ENCODE results near the gene TEX47. TPM values are rescaled to one million over a fixed set of nuclear protein-coding genes. Genes with fewer than 3 reads are reported as not detected.

TEX47 gene
- total and polyA plus RNA-seq, 2 experiments from 2014 or later = not detected

DNA sequence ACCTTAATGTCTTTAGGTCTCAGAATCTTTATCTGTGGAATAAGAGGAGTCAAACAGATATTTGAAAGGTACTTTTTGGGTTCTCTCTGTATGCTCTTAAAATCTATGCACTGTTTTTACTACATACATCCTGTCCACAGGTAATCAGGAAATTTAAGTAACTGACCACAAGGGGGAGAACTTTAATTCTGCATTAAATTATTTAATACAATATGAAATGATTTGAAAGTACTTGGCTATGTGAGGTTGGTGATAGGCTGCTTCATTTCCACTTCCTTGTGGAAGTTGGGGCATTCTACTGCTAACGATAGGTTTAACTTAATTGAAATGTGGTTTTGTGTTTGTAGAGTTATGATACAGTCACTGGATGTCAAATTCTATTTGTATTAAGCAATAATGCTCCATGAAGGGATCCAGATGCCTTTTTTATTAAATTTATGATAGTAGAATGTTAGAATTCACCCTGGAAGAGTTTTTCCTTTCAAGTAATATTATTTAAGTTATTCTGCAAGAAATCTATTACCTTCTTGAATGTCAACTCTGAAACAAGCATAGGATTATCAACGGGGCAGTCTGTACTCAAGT lies 6.0 kb downstream of the TEX47 start:
- Mint-ChIP-seq H3K27me3 (ENCODE audit: insufficient read depth, low read depth, poor library complexity) (no peaks in the 10 kb centered on the region), H3K9me3 (no peaks in the 10 kb centered on the region), H3K4me3 (no peak overlapping the region), H3K4me1 (no peaks in the 10 kb centered on the region), H3K27ac (no peak overlapping the region), H3K36me3 (ENCODE audit: low read depth) (no peaks in the 10 kb centered on the region)
- H3K9me2 ChIP-seq (ENCODE audit: insufficient read depth) = no peaks in the 10 kb centered on the region
- no peaks in the 10 kb centered on the region for H3K36me3 ChIP-seq (ENCODE audit: insufficient read depth)
- no peaks in the 10 kb centered on the region for H4K20me1 ChIP-seq (replicated peaks; ENCODE audit: insufficient read depth)
- no peak overlapping the region for H3K27ac ChIP-seq (ENCODE audit: low read depth)
- no peak overlapping the region for H3K4me2 ChIP-seq
- no peaks in the 10 kb centered on the region for H3K4me1 ChIP-seq (ENCODE audit: insufficient read depth)
- H3K4me3 ChIP-seq = no peak overlapping the region
- TF ChIP-seq EZH2 (IDR thresholded peaks at IDR 0.05; ENCODE audit: low read depth, unreplicated experiment) = no peak
- TF ChIP-seq, protein P1, sequence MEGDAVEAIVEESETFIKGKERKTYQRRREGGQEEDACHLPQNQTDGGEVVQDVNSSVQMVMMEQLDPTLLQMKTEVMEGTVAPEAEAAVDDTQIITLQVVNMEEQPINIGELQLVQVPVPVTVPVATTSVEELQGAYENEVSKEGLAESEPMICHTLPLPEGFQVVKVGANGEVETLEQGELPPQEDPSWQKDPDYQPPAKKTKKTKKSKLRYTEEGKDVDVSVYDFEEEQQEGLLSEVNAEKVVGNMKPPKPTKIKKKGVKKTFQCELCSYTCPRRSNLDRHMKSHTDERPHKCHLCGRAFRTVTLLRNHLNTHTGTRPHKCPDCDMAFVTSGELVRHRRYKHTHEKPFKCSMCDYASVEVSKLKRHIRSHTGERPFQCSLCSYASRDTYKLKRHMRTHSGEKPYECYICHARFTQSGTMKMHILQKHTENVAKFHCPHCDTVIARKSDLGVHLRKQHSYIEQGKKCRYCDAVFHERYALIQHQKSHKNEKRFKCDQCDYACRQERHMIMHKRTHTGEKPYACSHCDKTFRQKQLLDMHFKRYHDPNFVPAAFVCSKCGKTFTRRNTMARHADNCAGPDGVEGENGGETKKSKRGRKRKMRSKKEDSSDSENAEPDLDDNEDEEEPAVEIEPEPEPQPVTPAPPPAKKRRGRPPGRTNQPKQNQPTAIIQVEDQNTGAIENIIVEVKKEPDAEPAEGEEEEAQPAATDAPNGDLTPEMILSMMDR (conservative IDR thresholded peaks at IDR 0.05; ENCODE audit: low read depth in 2 of 2) = peak in 1 of 2 experiments; percentile 78; a peak in 3 of 4 replicates
- no peak overlapping the region for H2AFZ ChIP-seq
- no peaks in the 10 kb centered on the region for H3K27me3 ChIP-seq (ENCODE audit: insufficient read depth)
- no peaks in the 10 kb centered on the region for H3K79me2 ChIP-seq (replicated peaks; ENCODE audit: insufficient read depth)
- ATAC-seq (no peak), DNase-seq (ENCODE audit: low spot score) (peak; percentile 61)
- H3F3A ChIP-seq (replicated peaks; ENCODE audit: low read depth) = no peaks in the 10 kb centered on the region

DNA sequence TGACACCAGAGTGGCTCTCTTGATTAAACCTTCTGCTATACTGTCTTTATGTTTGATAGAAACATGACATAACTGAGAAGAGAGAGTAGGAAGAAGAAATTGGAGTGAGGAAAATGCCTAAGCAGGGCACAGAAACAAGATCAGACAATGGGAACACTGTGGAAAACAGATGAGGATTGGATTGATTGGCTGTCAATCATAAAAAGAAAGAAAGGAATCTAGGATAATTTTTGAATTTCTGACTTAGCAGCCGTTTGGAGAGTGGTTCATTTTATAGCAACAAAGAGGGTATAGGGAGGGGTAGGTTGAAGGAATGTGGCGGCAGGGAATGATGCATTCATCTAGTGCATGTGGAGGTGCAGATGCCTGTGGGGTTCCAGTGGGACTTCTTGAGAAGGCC lies 7.8 kb downstream of the TEX47 start:
- Mint-ChIP-seq H3K4me1 (no peaks in the 10 kb centered on the region), H3K4me3 (no peak overlapping the region), H3K27me3 (ENCODE audit: insufficient read depth, low read depth, poor library complexity) (no peaks in the 10 kb centered on the region), H3K36me3 (ENCODE audit: low read depth) (no peaks in the 10 kb centered on the region), H3K27ac (no peak overlapping the region), H3K9me3 (no peaks in the 10 kb centered on the region)
- Histone ChIP-seq H3K36me3 (ENCODE audit: insufficient read depth) (no peaks in the 10 kb centered on the region), H3K9me2 (ENCODE audit: insufficient read depth) (no peaks in the 10 kb centered on the region), H2AFZ (no peak overlapping the region), H3K27ac (ENCODE audit: low read depth) (no peak overlapping the region), H3K4me2 (no peak overlapping the region), H3K79me2 (replicated peaks; ENCODE audit: insufficient read depth) (no peaks in the 10 kb centered on the region), H3K27me3 (ENCODE audit: insufficient read depth) (no peaks in the 10 kb centered on the region), H3F3A (replicated peaks; ENCODE audit: low read depth) (no peaks in the 10 kb centered on the region), H4K20me1 (replicated peaks; ENCODE audit: insufficient read depth) (no peaks in the 10 kb centered on the region), H3K4me3 (no peak overlapping the region), H3K4me1 (ENCODE audit: insufficient read depth) (no peaks in the 10 kb centered on the region)
- DNase-seq (ENCODE audit: low spot score) (no peak), ATAC-seq (no peak)
- TF ChIP-seq NANOG (IDR thresholded peaks at IDR 0.05; ENCODE audit: borderline replicate concordance) (no peak), POLR2AphosphoS5 (IDR thresholded peaks at IDR 0.05; ENCODE audit: low read depth) (no peak), EZH2 (IDR thresholded peaks at IDR 0.05; ENCODE audit: low read depth, unreplicated experiment) (no peak), ZNF331 (CRISPR knock-in tag; IDR thresholded peaks at IDR 0.05; ENCODE audit: low read depth) (no peak), JUNB (IDR thresholded peaks at IDR 0.05; ENCODE audit: unreplicated experiment) (no peak)
- TF ChIP-seq, protein P2, sequence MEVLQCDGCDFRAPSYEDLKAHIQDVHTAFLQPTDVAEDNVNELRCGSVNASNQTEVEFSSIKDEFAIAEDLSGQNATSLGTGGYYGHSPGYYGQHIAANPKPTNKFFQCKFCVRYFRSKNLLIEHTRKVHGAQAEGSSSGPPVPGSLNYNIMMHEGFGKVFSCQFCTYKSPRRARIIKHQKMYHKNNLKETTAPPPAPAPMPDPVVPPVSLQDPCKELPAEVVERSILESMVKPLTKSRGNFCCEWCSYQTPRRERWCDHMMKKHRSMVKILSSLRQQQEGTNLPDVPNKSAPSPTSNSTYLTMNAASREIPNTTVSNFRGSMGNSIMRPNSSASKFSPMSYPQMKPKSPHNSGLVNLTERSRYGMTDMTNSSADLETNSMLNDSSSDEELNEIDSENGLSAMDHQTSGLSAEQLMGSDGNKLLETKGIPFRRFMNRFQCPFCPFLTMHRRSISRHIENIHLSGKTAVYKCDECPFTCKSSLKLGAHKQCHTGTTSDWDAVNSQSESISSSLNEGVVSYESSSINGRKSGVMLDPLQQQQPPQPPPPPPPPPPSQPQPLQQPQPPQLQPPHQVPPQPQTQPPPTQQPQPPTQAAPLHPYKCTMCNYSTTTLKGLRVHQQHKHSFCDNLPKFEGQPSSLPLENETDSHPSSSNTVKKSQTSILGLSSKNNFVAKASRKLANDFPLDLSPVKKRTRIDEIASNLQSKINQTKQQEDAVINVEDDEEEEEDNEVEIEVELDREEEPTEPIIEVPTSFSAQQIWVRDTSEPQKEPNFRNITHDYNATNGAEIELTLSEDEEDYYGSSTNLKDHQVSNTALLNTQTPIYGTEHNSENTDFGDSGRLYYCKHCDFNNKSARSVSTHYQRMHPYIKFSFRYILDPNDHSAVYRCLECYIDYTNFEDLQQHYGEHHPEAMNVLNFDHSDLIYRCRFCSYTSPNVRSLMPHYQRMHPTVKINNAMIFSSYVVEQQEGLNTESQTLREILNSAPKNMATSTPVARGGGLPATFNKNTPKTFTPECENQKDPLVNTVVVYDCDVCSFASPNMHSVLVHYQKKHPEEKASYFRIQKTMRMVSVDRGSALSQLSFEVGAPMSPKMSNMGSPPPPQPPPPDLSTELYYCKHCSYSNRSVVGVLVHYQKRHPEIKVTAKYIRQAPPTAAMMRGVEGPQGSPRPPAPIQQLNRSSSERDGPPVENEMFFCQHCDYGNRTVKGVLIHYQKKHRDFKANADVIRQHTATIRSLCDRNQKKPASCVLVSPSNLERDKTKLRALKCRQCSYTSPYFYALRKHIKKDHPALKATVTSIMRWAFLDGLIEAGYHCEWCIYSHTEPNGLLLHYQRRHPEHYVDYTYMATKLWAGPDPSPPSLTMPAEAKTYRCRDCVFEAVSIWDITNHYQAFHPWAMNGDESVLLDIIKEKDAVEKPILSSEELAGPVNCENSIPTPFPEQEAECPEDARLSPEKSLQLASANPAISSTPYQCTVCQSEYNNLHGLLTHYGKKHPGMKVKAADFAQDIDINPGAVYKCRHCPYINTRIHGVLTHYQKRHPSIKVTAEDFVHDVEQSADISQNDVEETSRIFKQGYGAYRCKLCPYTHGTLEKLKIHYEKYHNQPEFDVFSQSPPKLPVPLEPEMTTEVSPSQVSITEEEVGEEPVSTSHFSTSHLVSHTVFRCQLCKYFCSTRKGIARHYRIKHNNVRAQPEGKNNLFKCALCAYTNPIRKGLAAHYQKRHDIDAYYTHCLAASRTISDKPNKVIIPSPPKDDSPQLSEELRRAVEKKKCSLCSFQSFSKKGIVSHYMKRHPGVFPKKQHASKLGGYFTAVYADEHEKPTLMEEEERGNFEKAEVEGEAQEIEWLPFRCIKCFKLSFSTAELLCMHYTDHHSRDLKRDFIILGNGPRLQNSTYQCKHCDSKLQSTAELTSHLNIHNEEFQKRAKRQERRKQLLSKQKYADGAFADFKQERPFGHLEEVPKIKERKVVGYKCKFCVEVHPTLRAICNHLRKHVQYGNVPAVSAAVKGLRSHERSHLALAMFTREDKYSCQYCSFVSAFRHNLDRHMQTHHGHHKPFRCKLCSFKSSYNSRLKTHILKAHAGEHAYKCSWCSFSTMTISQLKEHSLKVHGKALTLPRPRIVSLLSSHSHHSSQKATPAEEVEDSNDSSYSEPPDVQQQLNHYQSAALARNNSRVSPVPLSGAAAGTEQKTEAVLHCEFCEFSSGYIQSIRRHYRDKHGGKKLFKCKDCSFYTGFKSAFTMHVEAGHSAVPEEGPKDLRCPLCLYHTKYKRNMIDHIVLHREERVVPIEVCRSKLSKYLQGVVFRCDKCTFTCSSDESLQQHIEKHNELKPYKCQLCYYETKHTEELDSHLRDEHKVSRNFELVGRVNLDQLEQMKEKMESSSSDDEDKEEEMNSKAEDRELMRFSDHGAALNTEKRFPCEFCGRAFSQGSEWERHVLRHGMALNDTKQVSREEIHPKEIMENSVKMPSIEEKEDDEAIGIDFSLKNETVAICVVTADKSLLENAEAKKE (CRISPR knock-in tag; IDR thresholded peaks at IDR 0.05) = no peak
- TF ChIP-seq, protein P3, sequence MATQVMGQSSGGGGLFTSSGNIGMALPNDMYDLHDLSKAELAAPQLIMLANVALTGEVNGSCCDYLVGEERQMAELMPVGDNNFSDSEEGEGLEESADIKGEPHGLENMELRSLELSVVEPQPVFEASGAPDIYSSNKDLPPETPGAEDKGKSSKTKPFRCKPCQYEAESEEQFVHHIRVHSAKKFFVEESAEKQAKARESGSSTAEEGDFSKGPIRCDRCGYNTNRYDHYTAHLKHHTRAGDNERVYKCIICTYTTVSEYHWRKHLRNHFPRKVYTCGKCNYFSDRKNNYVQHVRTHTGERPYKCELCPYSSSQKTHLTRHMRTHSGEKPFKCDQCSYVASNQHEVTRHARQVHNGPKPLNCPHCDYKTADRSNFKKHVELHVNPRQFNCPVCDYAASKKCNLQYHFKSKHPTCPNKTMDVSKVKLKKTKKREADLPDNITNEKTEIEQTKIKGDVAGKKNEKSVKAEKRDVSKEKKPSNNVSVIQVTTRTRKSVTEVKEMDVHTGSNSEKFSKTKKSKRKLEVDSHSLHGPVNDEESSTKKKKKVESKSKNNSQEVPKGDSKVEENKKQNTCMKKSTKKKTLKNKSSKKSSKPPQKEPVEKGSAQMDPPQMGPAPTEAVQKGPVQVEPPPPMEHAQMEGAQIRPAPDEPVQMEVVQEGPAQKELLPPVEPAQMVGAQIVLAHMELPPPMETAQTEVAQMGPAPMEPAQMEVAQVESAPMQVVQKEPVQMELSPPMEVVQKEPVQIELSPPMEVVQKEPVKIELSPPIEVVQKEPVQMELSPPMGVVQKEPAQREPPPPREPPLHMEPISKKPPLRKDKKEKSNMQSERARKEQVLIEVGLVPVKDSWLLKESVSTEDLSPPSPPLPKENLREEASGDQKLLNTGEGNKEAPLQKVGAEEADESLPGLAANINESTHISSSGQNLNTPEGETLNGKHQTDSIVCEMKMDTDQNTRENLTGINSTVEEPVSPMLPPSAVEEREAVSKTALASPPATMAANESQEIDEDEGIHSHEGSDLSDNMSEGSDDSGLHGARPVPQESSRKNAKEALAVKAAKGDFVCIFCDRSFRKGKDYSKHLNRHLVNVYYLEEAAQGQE (IDR thresholded peaks at IDR 0.05; ENCODE audit: unreplicated experiment) = no peak
- TF ChIP-seq, protein P4, sequence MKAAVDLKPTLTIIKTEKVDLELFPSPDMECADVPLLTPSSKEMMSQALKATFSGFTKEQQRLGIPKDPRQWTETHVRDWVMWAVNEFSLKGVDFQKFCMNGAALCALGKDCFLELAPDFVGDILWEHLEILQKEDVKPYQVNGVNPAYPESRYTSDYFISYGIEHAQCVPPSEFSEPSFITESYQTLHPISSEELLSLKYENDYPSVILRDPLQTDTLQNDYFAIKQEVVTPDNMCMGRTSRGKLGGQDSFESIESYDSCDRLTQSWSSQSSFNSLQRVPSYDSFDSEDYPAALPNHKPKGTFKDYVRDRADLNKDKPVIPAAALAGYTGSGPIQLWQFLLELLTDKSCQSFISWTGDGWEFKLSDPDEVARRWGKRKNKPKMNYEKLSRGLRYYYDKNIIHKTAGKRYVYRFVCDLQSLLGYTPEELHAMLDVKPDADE (IDR thresholded peaks at IDR 0.05) = no peak
